GM23248 (cell line): Measurements from ENCODE around the gene PRSS8.

Experiments used
- EZH2 ChIP-seq: fragments of 200-600 bp; sonication (generic); IDR thresholded peaks from 2 replicates; pipeline ENCODE4 v1.6.1; 2018; ENCODE audit warnings: antibody characterized with exemption, mild to moderate bottlenecking; ENCODE audit not compliant: insufficient read depth, poor library complexity, severe bottlenecking
- EZH2phosphoT487 ChIP-seq: fragments of 200-600 bp; sonication (generic); IDR thresholded peaks from 2 replicates; pipeline ENCODE4 v1.6.1; 2018; ENCODE audit warnings: antibody characterized with exemption, moderate library complexity, mild to moderate bottlenecking, low read depth; ENCODE audit not compliant: insufficient read depth

GRCh38 chr16:31111881-31112466, 23.6 kb downstream of the PRSS8 start:
- TF ChIP-seq EZH2phosphoT487 (no peak), EZH2 (no peak)
